SK-N-SH treated with all-trans-retinoic acid at 6 μM for 48 hours (cell line): ENCODE measurements around the gene IFNK.
A peak's percentile ranks its signal among the peaks of the same experiment; 100 is the strongest.

Experiments
- ATAC-seq: fragments of 200-7000 bp; cut with Tn5 transposase; 3 replicates; pipeline ENCODE4 v1.9.1; 2020; ENCODE audit warnings: mild to moderate bottlenecking, moderate library complexity
- ARNTL ChIP-seq: fragments of 450-650 bp; formaldehyde crosslinking; IDR thresholded peaks from 2 replicates; pipeline ENCODE4 v1.5.0; 2020; ENCODE audit warnings: low read depth, mild to moderate bottlenecking, moderate library complexity, borderline replicate concordance
- BACH2 ChIP-seq: fragments of 250-450 bp; sonication (Bioruptor Pico); IDR thresholded peaks from 2 replicates; pipeline ENCODE4 v1.9.0; 2021; ENCODE audit warnings: mild to moderate bottlenecking, borderline replicate concordance
- CSDC2 ChIP-seq: fragments of 250-450 bp; sonication (Bioruptor Pico); IDR thresholded peaks from 2 replicates; pipeline ENCODE4 v1.5.0; 2020; ENCODE audit warnings: mild to moderate bottlenecking, moderate library complexity
- ESRRG ChIP-seq: fragments of 250-450 bp; sonication (Bioruptor Pico); IDR thresholded peaks from 2 replicates; pipeline ENCODE4 v1.6.1; 2021; ENCODE audit warnings: mild to moderate bottlenecking
- GLIS3 ChIP-seq: fragments of 250-450 bp; sonication (Bioruptor Pico); IDR thresholded peaks from 2 replicates; pipeline ENCODE4 v1.5.0; 2020; ENCODE audit warnings: mild to moderate bottlenecking, moderate library complexity
- ISL1 ChIP-seq: fragments of 250-450 bp; sonication (Bioruptor Pico); IDR thresholded peaks from 2 replicates; pipeline ENCODE4 v2.1.2; 2022; ENCODE audit warnings: mild to moderate bottlenecking, moderate library complexity
- OSR1 ChIP-seq: fragments of 250-450 bp; sonication (Bioruptor Pico); IDR thresholded peaks from 2 replicates; pipeline ENCODE4 v1.8.0; 2022; ENCODE audit warnings: moderate library complexity, mild to moderate bottlenecking, inconsistent platforms
- PPARA ChIP-seq: fragments of 250-450 bp; sonication (Bioruptor Pico); IDR thresholded peaks from 2 replicates; pipeline ENCODE4 v1.5.0; 2020; ENCODE audit warnings: mild to moderate bottlenecking, borderline replicate concordance
- RARB ChIP-seq: fragments of 250-450 bp; sonication (Bioruptor Pico); IDR thresholded peaks from 2 replicates; pipeline ENCODE4 v1.8.0; 2021; ENCODE audit warnings: mild to moderate bottlenecking, moderate library complexity
- SNAI2 ChIP-seq: fragments of 250-450 bp; sonication (Bioruptor Pico); IDR thresholded peaks from 2 replicates; pipeline ENCODE4 v1.5.0; 2020; ENCODE audit warnings: mild to moderate bottlenecking, moderate library complexity
- TCF4 ChIP-seq: fragments of 250-450 bp; sonication (Bioruptor Pico); IDR thresholded peaks from 2 replicates; pipeline ENCODE4 v1.8.0; 2021; ENCODE audit warnings: mild to moderate bottlenecking, moderate library complexity, borderline replicate concordance
- TOX ChIP-seq: fragments of 250-450 bp; sonication (Bioruptor Pico); IDR thresholded peaks from 2 replicates; pipeline ENCODE4 v1.8.0; 2021; ENCODE audit warnings: mild to moderate bottlenecking, moderate library complexity, borderline replicate concordance
- ZC3H10 ChIP-seq: fragments of 250-450 bp; sonication (Bioruptor Pico); IDR thresholded peaks from 2 replicates; pipeline ENCODE4 v1.5.1; 2021; ENCODE audit warnings: mild to moderate bottlenecking, moderate library complexity
- ZFP3 ChIP-seq: fragments of 250-450 bp; sonication (Bioruptor Pico); IDR thresholded peaks from 2 replicates; pipeline ENCODE4 v1.5.0; 2020; ENCODE audit warnings: mild to moderate bottlenecking, moderate library complexity
- ZFP30 ChIP-seq: fragments of 450-650 bp; formaldehyde crosslinking; IDR thresholded peaks from 2 replicates; pipeline ENCODE4 v1.5.0; 2022; ENCODE audit warnings: mild to moderate bottlenecking, moderate library complexity
- ZNF565 ChIP-seq: fragments of 450-650 bp; formaldehyde crosslinking; conservative IDR thresholded peaks from 2 replicates; pipeline ENCODE4 v1.5.0; 2020; ENCODE audit warnings: low read depth, mild to moderate bottlenecking, moderate library complexity
- ZNF70 ChIP-seq: fragments of 450-650 bp; formaldehyde crosslinking; IDR thresholded peaks from 2 replicates; pipeline ENCODE4 v1.5.0; 2020; ENCODE audit warnings: mild to moderate bottlenecking, moderate library complexity
- ZNF8 ChIP-seq: fragments of 450-650 bp; formaldehyde crosslinking; IDR thresholded peaks from 2 replicates; pipeline ENCODE4 v1.5.0; 2020; ENCODE audit warnings: mild to moderate bottlenecking, moderate library complexity
- TF ChIP-seq, protein P1 (sequence below): fragments of 250-450 bp; sonication (Bioruptor Pico); IDR thresholded peaks from 2 replicates; pipeline ENCODE4 v1.5.0; 2020; ENCODE audit warnings: mild to moderate bottlenecking, moderate library complexity
- TF ChIP-seq, protein P2 (sequence below): fragments of 250-450 bp; sonication (Bioruptor Pico); IDR thresholded peaks from 2 replicates; pipeline ENCODE4 v1.5.1; 2020; ENCODE audit warnings: low read depth, mild to moderate bottlenecking, moderate library complexity
- TF ChIP-seq, protein P3 (sequence below): fragments of 250-450 bp; sonication (Bioruptor Pico); IDR thresholded peaks from 2 replicates; pipeline ENCODE4 v1.8.0; 2021; ENCODE audit warnings: low read depth, mild to moderate bottlenecking, moderate library complexity, borderline replicate concordance

Gene IFNK

DNA sequence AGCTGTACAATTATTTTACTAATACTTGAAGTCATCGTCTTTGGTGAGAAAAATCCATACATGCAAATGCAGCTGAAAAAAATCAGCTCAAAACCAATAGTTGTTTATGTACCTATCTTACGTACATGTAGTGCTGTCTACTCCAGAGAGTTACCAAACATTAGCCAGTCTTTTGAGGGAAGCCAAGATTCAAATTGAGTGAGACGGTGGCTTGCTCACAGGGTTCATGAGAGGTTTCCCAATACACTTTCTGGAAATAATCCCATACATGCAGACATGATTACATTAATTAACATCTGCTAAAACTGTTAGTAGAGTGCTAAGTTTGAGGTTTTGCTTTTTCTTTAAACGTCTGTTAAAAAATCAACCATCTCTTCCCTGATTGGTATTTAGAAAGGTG lies 46.9 kb downstream of the IFNK start:
- ATAC-seq = no peak
- TF ChIP-seq, protein P1, sequence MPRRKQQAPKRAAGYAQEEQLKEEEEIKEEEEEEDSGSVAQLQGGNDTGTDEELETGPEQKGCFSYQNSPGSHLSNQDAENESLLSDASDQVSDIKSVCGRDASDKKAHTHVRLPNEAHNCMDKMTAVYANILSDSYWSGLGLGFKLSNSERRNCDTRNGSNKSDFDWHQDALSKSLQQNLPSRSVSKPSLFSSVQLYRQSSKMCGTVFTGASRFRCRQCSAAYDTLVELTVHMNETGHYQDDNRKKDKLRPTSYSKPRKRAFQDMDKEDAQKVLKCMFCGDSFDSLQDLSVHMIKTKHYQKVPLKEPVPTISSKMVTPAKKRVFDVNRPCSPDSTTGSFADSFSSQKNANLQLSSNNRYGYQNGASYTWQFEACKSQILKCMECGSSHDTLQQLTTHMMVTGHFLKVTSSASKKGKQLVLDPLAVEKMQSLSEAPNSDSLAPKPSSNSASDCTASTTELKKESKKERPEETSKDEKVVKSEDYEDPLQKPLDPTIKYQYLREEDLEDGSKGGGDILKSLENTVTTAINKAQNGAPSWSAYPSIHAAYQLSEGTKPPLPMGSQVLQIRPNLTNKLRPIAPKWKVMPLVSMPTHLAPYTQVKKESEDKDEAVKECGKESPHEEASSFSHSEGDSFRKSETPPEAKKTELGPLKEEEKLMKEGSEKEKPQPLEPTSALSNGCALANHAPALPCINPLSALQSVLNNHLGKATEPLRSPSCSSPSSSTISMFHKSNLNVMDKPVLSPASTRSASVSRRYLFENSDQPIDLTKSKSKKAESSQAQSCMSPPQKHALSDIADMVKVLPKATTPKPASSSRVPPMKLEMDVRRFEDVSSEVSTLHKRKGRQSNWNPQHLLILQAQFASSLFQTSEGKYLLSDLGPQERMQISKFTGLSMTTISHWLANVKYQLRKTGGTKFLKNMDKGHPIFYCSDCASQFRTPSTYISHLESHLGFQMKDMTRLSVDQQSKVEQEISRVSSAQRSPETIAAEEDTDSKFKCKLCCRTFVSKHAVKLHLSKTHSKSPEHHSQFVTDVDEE (CRISPR knock-in tag) = no peak
- TF ChIP-seq ZFP3 (CRISPR knock-in tag) = no peak
- TF ChIP-seq ISL1 (CRISPR knock-in tag) = no peak
- TF ChIP-seq ZNF8 (CRISPR knock-in tag) = no peak
- no peak for TF ChIP-seq SNAI2 (CRISPR knock-in tag)
- TF ChIP-seq TOX = no peak
- TF ChIP-seq OSR1 (CRISPR knock-in tag) = no peak

DNA sequence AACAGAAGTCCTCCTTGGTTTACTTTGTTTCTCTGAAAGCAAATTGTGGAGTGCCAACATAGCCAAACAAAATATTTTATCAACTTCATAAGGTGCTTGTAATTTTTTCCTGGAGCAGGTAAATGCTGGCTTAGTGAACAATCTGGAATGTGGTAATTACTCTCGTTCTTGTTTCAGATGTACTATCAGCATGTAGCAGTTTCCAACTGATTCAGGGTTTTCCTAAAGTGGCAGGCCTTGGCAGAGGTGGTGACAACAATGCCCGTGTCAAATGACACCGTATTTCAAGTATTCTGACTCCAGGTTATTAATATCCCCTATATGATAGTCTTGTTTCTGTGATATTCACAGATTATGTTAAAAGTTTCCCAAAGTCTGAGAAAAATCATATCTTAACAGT lies 48.0 kb downstream of the IFNK start:
- no peak for ATAC-seq

DNA sequence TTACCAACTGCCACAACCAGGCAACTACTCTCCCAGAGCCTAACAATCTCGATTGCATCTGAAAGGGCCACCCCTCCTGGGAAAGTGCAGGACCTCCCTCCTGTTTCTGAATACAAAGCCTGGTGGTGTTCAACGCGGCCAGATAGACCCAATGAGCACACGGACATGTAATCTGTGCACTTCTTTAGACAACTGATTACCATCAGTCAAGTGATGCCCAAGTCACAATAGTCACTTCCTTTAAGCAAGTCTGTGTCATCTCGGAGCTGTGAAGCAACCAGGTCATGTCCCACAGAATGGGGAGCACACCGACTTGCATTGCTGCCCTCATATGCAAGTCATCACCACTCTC lies 48.5 kb downstream of the IFNK start:
- peak; percentile 56 for ATAC-seq
- TF ChIP-seq CSDC2 (no peak), PPARA (no peak), ISL1 (CRISPR knock-in tag) (no peak), BACH2 (CRISPR knock-in tag) (no peak), ZNF565 (CRISPR knock-in tag) (no peak), OSR1 (CRISPR knock-in tag) (no peak), RARB (CRISPR knock-in tag) (no peak)
- TF ChIP-seq, protein P2, sequence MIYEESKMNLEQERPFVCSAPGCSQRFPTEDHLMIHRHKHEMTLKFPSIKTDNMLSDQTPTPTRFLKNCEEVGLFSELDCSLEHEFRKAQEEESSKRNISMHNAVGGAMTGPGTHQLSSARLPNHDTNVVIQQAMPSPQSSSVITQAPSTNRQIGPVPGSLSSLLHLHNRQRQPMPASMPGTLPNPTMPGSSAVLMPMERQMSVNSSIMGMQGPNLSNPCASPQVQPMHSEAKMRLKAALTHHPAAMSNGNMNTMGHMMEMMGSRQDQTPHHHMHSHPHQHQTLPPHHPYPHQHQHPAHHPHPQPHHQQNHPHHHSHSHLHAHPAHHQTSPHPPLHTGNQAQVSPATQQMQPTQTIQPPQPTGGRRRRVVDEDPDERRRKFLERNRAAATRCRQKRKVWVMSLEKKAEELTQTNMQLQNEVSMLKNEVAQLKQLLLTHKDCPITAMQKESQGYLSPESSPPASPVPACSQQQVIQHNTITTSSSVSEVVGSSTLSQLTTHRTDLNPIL (CRISPR knock-in tag) = no peak
- TF ChIP-seq, all 23 proteins: peak for 0

More for the DNA sequence above, 48.0 kb downstream of the IFNK start:
- TF ChIP-seq PPARA (no peak), ZNF565 (CRISPR knock-in tag) (no peak), TOX (no peak), ESRRG (CRISPR knock-in tag) (no peak), CSDC2 (no peak), BACH2 (CRISPR knock-in tag) (no peak), RARB (CRISPR knock-in tag) (no peak), ZNF70 (CRISPR knock-in tag) (no peak), ZFP30 (CRISPR knock-in tag) (no peak), ZFP3 (CRISPR knock-in tag) (no peak), OSR1 (CRISPR knock-in tag) (no peak), GLIS3 (CRISPR knock-in tag) (no peak), TCF4 (no peak)
- TF ChIP-seq, protein P1 (CRISPR knock-in tag) = no peak
- TF ChIP-seq, protein P3, sequence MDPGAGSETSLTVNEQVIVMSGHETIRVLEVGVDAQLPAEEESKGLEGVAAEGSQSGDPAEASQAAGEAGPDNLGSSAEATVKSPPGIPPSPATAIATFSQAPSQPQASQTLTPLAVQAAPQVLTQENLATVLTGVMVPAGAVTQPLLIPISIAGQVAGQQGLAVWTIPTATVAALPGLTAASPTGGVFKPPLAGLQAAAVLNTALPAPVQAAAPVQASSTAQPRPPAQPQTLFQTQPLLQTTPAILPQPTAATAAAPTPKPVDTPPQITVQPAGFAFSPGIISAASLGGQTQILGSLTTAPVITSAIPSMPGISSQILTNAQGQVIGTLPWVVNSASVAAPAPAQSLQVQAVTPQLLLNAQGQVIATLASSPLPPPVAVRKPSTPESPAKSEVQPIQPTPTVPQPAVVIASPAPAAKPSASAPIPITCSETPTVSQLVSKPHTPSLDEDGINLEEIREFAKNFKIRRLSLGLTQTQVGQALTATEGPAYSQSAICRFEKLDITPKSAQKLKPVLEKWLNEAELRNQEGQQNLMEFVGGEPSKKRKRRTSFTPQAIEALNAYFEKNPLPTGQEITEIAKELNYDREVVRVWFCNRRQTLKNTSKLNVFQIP (CRISPR knock-in tag) = no peak

DNA sequence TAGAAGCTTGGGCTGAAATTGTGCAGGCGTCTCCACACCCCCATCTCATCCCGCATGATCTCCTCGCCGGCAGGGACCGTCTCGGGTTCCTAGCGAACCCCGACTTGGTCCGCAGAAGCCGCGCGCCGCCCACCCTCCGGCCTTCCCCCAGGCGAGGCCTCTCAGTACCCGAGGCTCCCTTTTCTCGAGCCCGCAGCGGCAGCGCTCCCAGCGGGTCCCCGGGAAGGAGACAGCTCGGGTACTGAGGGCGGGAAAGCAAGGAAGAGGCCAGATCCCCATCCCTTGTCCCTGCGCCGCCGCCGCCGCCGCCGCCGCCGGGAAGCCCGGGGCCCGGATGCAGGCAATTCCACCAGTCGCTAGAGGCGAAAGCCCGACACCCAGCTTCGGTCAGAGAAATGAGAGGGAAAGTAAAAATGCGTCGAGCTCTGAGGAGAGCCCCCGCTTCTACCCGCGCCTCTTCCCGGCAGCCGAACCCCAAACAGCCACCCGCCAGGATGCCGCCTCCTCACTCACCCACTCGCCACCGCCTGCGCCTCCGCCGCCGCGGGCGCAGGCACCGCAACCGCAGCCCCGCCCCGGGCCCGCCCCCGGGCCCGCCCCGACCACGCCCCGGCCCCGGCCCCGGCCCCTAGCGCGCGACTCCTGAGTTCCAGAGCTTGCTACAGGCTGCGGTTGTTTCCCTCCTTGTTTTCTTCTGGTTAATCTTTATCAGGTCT lies 49.0 kb downstream of the IFNK start, which contains the start of gene C9orf72:
Gene C9orf72 (minus strand): TSS at position 564 of the 716 bp plus-strand sequence. CDS start 6,361 bp downstream, outside the sequence.
- ATAC-seq = peak; percentile 89

More for the DNA sequence above, 49.0 kb downstream of the IFNK start, which contains the start of gene C9orf72:
- TF ChIP-seq ZFP3 (CRISPR knock-in tag) = no peak
- no peak for TF ChIP-seq PPARA
- TF ChIP-seq ZFP30 (CRISPR knock-in tag) = no peak
- TF ChIP-seq, protein P3 (CRISPR knock-in tag) = no peak
- TF ChIP-seq ZNF8 (CRISPR knock-in tag) = no peak
- TF ChIP-seq ZC3H10 (CRISPR knock-in tag) = no peak
- no peak for TF ChIP-seq ESRRG (CRISPR knock-in tag)
- TF ChIP-seq GLIS3 (CRISPR knock-in tag) = no peak
- TF ChIP-seq BACH2 (CRISPR knock-in tag) = no peak
- TF ChIP-seq ARNTL (CRISPR knock-in tag) = no peak
- TF ChIP-seq RARB (CRISPR knock-in tag) = no peak
- TF ChIP-seq ZNF70 (CRISPR knock-in tag) = no peak
- TF ChIP-seq ISL1 (CRISPR knock-in tag) = no peak
- no peak for TF ChIP-seq OSR1 (CRISPR knock-in tag)
- no peak for TF ChIP-seq TCF4
- no peak for TF ChIP-seq ZNF565 (CRISPR knock-in tag)
- no peak for TF ChIP-seq CSDC2
